Endothelial cell (in vitro differentiated cells): Measurements from ENCODE around the gene GCNA. TPM values are rescaled to one million over a fixed set of nuclear protein-coding genes. Genes with fewer than 3 reads are reported as not detected.

ENCODE experiments used
- DNase-seq: peaks from one replicate; pipeline ENCODE4 v3.0.0; 2021; ENCODE audit warnings: low spot score
- H3K27ac Mint-ChIP-seq: one replicate; pipeline ENCODE4 v1.8.0; 2021; ENCODE audit warnings: mixed read lengths, inconsistent platforms; ENCODE audit not compliant: unreplicated experiment
- H3K27me3 Mint-ChIP-seq: one replicate; pipeline ENCODE4 v1.8.0; 2021; ENCODE audit warnings: mild to moderate bottlenecking, moderate library complexity, mixed read lengths, inconsistent platforms; ENCODE audit not compliant: unreplicated experiment
- H3K36me3 Mint-ChIP-seq: one replicate; pipeline ENCODE4 v1.8.0; 2021; ENCODE audit warnings: mild to moderate bottlenecking, low read depth, mixed read lengths, inconsistent platforms; ENCODE audit not compliant: unreplicated experiment
- H3K4me1 Mint-ChIP-seq: one replicate; pipeline ENCODE4 v1.8.0; 2021; ENCODE audit warnings: mild to moderate bottlenecking, mixed read lengths, inconsistent platforms; ENCODE audit not compliant: unreplicated experiment
- H3K4me3 Mint-ChIP-seq: one replicate; pipeline ENCODE4 v1.8.0; 2021; ENCODE audit warnings: mild to moderate bottlenecking, mixed read lengths, inconsistent platforms; ENCODE audit not compliant: unreplicated experiment
- H3K9me3 Mint-ChIP-seq: one replicate; pipeline ENCODE4 v1.8.0; 2021; ENCODE audit warnings: mixed read lengths, inconsistent platforms; ENCODE audit not compliant: unreplicated experiment
- CTCF ChIP-seq: fragments of 200-600 bp; sonication (generic); IDR thresholded peaks from one replicate; pipeline ENCODE4 v1.5.0; 2021; ENCODE audit warnings: antibody characterized with exemption; ENCODE audit not compliant: unreplicated experiment
- total RNA-seq: library from RNA; stranded (reverse); fragmentation: NEBNext Ultra II Directional; extraction: Animal tissue kit (Norgen Biotek cat#: 25700); gene quantifications from one replicate; pipeline ENCODE4 v1.2.1, GENCODE V29; 2021; ENCODE audit not compliant: unreplicated experiment

Gene GCNA
- total RNA-seq, 1 donor from 2014 or later = 3.0 TPM

- Mint-ChIP-seq H3K36me3 (peaks cover 3% of the 10 kb centered on the region), H3K4me1 (peaks cover 5% of the 10 kb centered on the region), H3K4me3 (peak overlapping the region; percentile 99), H3K27ac (peak overlapping the region; percentile 95), H3K27me3 (peaks cover 3% of the 10 kb centered on the region), H3K9me3 (no peaks in the 10 kb centered on the region)
- peak; percentile 35 for DNase-seq
- TF ChIP-seq CTCF = no peak
Measured at GRCh38 chrX:71533851-71534561, 44.2 kb upstream of the GCNA start.

- Mint-ChIP-seq H3K4me1 (peaks cover 5% of the 10 kb centered on the region), H3K4me3 (peak overlapping the region; percentile 99), H3K9me3 (no peaks in the 10 kb centered on the region), H3K27ac (peak overlapping the region; percentile 95), H3K27me3 (peaks cover 3% of the 10 kb centered on the region), H3K36me3 (no peaks in the 10 kb centered on the region)
- no peak for DNase-seq
- TF ChIP-seq CTCF = no peak
Measured at GRCh38 chrX:71534773-71535544, 43.3 kb upstream of the GCNA start.

- H3K4me1 Mint-ChIP-seq = peaks cover 9% of the 10 kb centered on the region
- no peak for TF ChIP-seq CTCF
- H3K27ac Mint-ChIP-seq = peak overlapping the region; percentile 24
- H3K36me3 Mint-ChIP-seq = peaks cover 3% of the 10 kb centered on the region
- H3K27me3 Mint-ChIP-seq = peaks cover 3% of the 10 kb centered on the region
- H3K9me3 Mint-ChIP-seq = no peaks in the 10 kb centered on the region
- H3K4me3 Mint-ChIP-seq = peak overlapping the region; percentile 76
- DNase-seq = no peak
Measured at GRCh38 chrX:71536285-71536684, 42.0 kb upstream of the GCNA start.

- H3K36me3 Mint-ChIP-seq = peaks cover 6% of the 10 kb centered on the region
- no peak overlapping the region for H3K27ac Mint-ChIP-seq
- peaks cover 22% of the 10 kb centered on the region for H3K4me1 Mint-ChIP-seq
- TF ChIP-seq CTCF = no peak
- DNase-seq = no peak
- H3K4me3 Mint-ChIP-seq = no peak overlapping the region
- no peaks in the 10 kb centered on the region for H3K27me3 Mint-ChIP-seq
- no peaks in the 10 kb centered on the region for H3K9me3 Mint-ChIP-seq
Measured at GRCh38 chrX:71537743-71538142, 40.5 kb upstream of the GCNA start.

- peak overlapping the region; percentile 49 for H3K27ac Mint-ChIP-seq
- H3K4me1 Mint-ChIP-seq = peaks cover 38% of the 10 kb centered on the region
- no peaks in the 10 kb centered on the region for H3K9me3 Mint-ChIP-seq
- no peak for TF ChIP-seq CTCF
- no peaks in the 10 kb centered on the region for H3K27me3 Mint-ChIP-seq
- H3K4me3 Mint-ChIP-seq = no peak overlapping the region
- peaks cover 6% of the 10 kb centered on the region for H3K36me3 Mint-ChIP-seq
- DNase-seq = no peak
Measured at GRCh38 chrX:71540801-71541200, 37.4 kb upstream of the GCNA start.
